GM18909 (cell line): Measurements from ENCODE around the gene CDV3.
"Not testable (repeated sequence)": the region's sequence is repeated elsewhere in the genome, so short reads cannot be mapped to it uniquely, and the experiment has no call there.

Experiments used
- ATAC-seq: cut with Tn5 transposase; IDR thresholded peaks from one replicate; pipeline ENCODE4 v1.9.1; 2021; ENCODE audit warnings: mild to moderate bottlenecking; ENCODE audit not compliant: unreplicated experiment, poor library complexity

CDV3 gene, protein sequence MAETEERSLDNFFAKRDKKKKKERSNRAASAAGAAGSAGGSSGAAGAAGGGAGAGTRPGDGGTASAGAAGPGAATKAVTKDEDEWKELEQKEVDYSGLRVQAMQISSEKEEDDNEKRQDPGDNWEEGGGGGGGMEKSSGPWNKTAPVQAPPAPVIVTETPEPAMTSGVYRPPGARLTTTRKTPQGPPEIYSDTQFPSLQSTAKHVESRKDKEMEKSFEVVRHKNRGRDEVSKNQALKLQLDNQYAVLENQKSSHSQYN

DNA sequence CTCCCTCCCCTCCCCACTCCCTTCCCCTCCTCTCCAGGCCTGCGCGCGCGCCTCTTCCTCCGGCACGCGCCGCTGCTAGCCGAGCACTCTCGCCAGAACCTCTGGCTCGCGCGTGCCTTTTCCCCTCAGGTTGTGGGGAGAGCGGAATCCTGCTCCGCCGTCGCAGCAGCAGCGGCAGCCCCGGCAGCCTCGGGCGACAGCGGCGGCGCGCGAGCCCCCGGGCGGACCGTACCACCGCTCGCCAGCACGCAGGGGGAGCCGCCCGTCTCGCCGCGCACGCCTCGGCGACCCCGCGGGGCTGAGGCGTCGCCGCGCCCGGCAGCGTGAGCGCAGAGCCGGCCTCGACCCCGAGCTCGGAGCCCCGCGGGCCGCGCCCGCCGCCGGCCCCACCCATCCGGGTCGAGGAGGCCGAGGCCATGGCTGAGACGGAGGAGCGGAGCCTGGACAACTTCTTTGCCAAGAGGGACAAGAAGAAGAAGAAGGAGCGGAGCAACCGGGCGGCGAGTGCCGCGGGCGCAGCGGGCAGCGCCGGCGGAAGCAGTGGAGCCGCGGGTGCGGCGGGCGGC, at the start of gene CDV3:
TSS of gene CDV3 (plus strand) at position 58 of the 566 bp plus-strand sequence. CDS start at position 417, 359 bp downstream.
- ATAC-seq, result peak; percentile 35

DNA sequence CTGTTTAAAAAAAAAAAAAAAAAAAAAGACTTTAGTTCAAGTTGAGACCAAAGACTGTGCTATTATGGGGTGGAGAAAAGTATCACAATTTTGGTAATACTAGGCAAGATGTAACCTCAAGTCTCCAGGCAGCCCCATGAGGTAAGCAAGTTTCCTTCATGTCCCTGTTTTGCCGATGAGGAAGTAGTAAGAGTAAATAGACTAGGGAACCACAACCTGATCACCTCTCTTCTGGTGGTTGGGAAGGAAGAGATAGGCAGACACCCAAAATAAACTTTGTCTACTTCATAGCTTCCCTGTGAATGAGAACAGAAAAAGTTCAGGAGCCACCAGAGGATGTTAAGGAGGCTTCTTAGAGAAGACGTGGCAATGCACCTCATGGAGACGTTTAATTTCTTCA, 49.7 kb upstream of the CDV3 start:
- ATAC-seq, result not testable (repeated sequence)

GRCh38 chr3:133525435-133525834, 48.1 kb upstream of the CDV3 start:
- peak; percentile 55 for ATAC-seq

GRCh38 chr3:133527081-133527715, 46.3 kb upstream of the CDV3 start:
- ATAC-seq, result no peak

- ATAC-seq, result no peak
These were observed 43.7 kb upstream of the CDV3 start for GRCh38 chr3:133529809-133530208.

DNA sequence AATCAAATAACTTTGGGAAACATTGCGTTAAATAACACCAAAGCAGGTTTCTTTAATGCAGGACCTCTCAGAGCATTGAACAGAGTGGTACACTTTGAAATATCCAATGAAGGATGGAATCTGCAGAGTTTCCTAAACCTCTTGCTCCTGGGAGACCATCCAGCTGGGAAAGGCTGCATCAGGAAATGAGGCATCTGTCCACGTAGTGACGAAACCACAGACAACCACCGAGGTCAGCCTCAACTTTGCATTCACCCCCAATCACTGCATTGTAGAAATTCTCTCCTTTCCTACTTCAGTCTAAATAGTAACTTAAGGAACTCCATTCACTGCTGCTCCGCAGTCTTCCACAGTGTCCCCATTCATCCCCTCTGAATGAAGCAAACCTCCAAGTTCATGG, 41.5 kb upstream of the CDV3 start:
- no peak for ATAC-seq

DNA sequence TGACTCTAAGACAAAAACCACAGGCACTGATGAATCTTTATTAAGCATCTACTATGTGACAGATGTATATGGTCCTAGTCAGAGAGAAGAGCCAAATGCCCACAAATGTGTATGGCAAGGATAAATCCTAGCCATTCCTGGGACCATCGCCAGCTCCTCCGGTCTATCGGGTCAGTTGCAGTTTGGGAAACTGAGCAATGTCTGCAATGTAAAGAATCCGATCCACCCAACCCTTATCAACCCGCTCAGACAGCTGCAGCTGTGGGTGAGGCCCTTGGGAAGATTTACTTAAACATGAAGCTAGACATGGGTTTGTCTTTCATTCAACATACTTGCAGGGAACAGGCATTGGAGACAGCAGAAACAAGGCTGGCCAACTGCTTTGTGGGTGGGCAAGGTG, 40.5 kb upstream of the CDV3 start:
- no peak for ATAC-seq

DNA sequence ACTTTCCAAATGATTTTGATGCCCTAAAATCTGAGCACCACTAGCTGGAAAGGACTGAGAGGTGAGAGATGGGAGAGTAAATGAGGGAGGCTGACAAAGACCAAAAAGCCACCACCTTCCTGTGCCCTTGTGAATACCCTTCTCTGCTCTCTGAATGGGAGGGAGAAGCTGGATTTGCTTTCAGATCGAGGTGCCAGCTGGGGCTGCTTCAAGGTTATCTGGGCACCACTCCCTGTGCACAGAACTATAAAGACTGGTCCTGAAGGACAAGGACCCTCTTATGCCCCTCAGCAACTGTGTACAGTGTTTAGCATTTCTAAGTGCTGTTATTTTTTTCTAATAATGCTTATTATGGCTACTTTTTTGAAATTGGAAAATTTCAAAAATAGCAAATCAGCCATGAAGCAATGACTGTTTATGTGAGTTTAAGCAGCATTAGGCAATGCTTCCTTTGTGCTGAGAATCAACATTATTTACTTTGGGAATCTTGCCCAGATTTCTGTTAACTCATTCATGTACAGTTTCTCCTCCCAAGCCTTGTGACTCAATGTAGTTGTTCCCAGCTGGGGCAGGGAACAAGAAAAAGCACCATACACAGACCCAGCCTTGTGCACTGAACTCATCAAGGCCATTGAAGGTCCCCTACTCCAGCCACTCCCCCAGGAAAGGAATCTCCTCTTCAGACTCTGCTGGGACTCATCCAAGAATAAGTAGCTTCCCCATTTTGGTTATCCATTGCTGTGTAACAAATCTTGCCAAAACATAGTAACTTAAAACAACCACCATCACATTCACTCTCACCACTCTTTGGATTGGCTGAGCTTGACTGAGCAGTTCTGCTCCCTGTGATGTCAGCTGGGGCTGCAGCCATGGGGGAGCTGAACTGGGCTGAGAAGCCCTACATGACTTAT, 37.3 kb upstream of the CDV3 start:
- ATAC-seq, result no peak

GRCh38 chr3:133537131-133537530, 36.4 kb upstream of the CDV3 start:
- ATAC-seq, result not testable (repeated sequence)

GRCh38 chr3:133538154-133538553, 35.3 kb upstream of the CDV3 start:
- ATAC-seq, result no peak

DNA sequence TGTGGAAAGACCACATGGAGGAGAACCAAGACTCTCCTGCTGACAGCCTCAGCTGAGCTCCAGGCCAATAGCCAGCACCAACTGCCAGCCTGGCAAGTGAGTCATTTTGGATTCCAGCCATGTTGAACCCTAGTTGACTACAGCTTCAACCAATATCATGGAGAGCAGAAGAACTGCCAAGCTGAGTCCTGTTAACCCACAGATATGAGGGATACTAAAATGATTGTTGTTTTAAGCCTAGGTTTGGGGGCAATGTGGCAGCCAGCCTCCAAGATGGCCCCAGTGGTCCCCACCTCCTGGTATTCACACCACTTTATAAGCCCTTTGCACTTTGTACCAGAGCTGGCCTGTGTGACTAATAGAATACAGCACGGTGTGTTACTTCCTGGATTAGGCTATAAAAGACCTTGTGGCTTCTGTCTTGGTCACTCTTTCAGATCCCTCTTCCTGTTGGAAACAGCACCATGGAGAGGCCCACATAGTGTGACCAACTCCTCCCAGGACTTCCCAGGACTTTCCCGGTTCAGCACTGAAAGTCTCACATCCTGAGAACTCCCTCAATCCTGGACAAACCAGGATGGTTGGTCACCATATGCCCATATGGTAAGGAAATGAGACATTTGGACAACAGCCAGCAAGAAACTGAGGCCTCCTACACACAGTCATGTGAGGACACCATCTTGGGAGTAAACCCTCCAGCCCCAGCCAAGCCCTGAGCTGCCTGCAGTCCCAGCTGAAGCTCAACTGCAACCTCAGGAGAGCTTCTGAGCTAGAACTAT, 32.4 kb upstream of the CDV3 start:
- ATAC-seq, result peak; percentile 75

DNA sequence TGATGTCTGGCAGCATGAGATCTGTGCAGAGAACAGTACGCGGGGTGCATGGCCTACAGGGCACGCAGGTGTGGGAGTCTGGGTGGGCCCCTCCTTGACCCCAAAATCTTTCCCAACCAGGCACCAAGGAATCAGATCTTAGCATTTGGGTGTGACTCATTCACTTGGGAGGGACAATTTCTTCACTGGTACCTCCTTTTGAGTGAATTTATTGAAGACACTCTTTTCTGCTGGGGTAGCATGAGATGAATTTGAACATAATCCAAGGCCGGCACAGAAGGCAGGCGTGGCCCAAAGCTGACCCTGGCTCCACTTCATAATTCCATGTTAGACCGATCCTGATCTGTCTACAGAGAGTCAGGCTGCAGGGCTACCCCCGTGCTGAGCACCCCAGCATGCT, 30.6 kb upstream of the CDV3 start:
- ATAC-seq, result no peak

- not testable (repeated sequence) for ATAC-seq
These were observed 28.5 kb upstream of the CDV3 start for GRCh38 chr3:133544983-133545382.

GRCh38 chr3:133547432-133548041, 25.9 kb upstream of the CDV3 start:
- no peak for ATAC-seq

GRCh38 chr3:133548090-133548489, 25.4 kb upstream of the CDV3 start:
- ATAC-seq, result no peak

DNA sequence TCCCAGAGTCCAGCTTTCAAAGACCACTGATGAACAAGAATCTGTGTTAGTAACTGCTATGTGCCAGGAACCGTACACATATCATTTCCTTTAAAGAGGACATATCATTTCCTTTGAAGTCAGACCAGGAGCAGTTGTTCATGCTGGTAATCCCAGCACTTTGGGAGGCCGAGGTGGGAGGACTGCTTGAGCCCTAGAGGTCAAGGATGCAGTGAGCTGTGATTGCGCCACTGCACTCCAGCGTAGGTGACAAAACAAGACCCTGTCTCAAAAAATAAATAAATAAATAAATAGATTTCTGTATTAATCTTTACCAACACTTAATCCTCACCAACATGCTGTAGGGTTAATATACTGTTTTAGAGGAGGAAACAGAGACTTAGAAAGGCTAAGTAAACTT, 23.9 kb upstream of the CDV3 start:
- ATAC-seq, result no peak

- ATAC-seq, result not testable (repeated sequence)
These were observed 21.9 kb upstream of the CDV3 start for GRCh38 chr3:133551589-133551988.

GRCh38 chr3:133561679-133562078, 11.8 kb upstream of the CDV3 start:
- no peak for ATAC-seq

- no peak for ATAC-seq
These were observed 11.1 kb upstream of the CDV3 start for GRCh38 chr3:133562376-133562775.

DNA sequence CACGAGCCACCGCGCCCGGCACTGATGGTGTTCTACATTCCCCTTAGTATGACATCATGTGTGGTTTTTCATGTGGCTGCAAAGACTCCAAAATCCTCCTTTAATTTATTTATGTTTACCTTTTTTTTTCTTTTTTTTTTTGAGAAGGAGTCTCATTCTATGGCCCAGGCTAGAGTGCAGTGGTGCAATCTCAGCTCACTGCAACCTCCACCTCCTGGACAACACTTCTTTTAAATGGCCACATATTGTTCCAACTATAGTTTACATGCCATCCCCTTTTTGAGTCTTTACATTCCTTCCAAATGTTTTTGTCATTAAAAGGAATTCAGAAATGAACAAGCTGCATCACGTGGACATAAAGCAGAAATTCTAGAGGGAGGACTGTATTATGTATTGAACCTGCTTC, 10.3 kb upstream of the CDV3 start:
- no peak for ATAC-seq
